ENCODE data around the gene MTG1.
"Not testable (repeated sequence)": the region's sequence is repeated elsewhere in the genome, so short reads cannot be mapped to it uniquely, and the experiment has no call there.

DNA sequence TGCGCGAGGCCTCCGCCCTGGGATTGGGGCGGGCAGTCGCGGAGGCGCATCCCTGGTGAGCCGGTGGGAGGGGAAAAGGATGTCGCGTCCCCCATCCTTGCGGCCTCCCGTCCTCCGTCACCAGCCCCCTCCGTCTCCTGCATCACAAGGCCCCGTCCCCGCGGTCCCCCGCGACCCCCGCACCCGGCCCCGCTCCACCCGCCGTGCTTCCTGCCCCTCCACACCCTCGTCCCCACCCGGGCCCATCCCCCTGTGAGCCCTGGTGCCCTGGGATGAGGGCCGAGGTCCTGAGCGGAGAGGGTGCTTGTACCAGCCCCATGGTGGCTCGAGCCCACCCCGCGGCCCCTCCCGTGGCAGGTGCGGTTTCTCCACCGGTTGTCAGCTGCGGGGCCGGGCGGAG is 30.6 kb downstream of the MTG1 start, which contains the start of gene SPRN:
- TF ChIP-seq FOXA1, SP1 (IDR thresholded peaks at IDR 0.05): not testable (repeated sequence)

Measured in HEK293T (cell line).